ENCODE results near the gene PLA2G4B. TPM values are rescaled to one million over a fixed set of nuclear protein-coding genes. Genes with fewer than 3 reads are reported as not detected.

The PLA2G4B gene
- total RNA-seq, 1 donor from 2014 or later, result 8.5 TPM

- no peaks in the 10 kb centered on the region for H3K9me3 Mint-ChIP-seq
- no peaks in the 10 kb centered on the region for H3K27me3 Mint-ChIP-seq (ENCODE audit: low read depth)
- no peak overlapping the region for H3K27ac Mint-ChIP-seq (ENCODE audit: unreplicated experiment)
- no peak for DNase-seq (ENCODE audit: low read depth, low spot score)
- no peak overlapping the region for H3K4me3 Mint-ChIP-seq
- no peaks in the 10 kb centered on the region for H3K36me3 Mint-ChIP-seq (ENCODE audit: low read depth)
- TF ChIP-seq CTCF (conservative IDR thresholded peaks at IDR 0.05), result no peak
- H3K4me1 Mint-ChIP-seq, result peaks cover 2% of the 10 kb centered on the region
Measured at GRCh38 chr15:41891946-41892345, 53.3 kb downstream of the PLA2G4B start.

DNA sequence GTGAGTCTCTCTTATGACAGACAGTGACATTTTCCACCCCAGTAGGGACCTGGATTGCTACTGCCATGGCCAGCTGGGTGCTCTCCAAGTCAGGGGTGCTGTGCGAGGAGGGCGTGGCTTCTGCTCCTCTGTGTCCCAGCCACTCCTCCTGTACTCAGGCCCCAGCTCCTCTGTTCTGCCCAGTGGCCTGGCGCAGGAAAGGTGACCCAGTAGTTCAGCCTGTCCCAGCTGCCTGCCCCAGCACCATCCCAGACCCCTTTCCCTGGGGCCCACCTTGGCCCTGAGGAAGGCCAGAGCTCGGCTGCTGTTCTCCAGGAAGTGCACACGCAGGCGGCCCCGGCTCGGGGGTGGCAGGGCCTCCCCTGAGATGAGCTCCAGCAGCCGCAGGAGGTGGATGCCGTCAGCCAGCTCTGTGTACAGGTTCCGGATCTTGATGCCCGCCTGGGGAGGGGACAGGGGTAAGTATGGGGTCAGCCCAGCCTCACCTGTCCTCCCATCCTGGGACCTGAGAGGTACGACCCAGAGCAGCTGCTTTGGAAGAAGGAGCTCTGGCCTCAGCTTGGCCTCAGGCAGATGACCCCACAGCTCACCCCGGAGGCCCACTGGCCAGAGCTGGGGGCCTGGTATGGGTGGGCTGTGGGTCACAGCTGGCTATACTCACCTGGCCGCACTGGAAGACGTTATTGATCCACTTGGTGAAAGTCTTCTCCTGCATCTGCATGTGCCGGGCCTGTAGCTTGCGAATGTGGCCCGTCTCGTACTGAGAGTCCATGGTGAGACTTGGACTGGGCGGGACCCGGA, 54.2 kb downstream of the PLA2G4B start:
- H3K27ac Mint-ChIP-seq (ENCODE audit: unreplicated experiment), result no peak overlapping the region
- H3K4me1 Mint-ChIP-seq, result peaks cover 11% of the 10 kb centered on the region
- no peaks in the 10 kb centered on the region for H3K27me3 Mint-ChIP-seq (ENCODE audit: low read depth)
- H3K9me3 Mint-ChIP-seq, result no peaks in the 10 kb centered on the region
- TF ChIP-seq CTCF (conservative IDR thresholded peaks at IDR 0.05), result no peak
- no peak overlapping the region for H3K4me3 Mint-ChIP-seq
- no peak for DNase-seq (ENCODE audit: low read depth, low spot score)
- H3K36me3 Mint-ChIP-seq (ENCODE audit: low read depth), result no peaks in the 10 kb centered on the region

DNA sequence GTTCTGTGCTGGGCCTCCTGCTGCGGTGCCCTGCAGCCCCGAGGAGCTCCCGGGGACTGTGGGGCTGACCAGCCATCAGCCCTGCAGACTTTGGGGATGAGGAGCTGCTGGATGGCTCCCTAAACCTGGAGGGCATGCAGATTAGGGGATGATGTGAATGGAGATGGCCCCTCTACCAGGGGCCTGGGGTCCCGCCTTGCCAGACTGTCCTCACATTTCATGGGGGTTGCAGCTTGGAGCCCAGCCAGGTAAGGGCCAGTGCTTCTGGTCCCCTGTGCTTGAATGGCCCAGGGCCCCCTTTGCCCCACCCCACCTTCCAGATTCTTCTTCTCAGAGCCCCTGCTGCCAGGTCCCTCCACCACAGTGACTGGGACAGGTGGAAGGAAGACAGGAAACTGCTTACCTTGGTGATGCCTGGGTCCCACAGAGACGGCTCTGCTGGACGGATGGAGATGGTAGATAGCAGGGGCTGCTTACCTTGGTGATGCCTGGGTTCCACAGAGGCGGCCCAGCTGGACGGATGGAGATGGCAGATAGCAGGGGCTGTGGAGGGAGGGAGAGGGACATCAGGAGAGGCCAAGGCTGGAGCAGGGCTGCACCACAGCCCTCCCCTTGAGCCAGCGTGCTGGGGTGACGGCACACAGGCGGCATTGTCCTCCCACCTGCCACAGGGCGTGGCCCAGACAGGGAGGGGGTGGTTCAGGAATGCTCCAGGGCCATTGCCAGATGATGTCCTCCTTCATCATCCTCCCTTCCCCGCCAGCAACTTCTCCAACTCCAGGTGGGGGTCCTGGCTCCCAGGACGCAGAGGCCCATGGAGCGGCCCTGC, 55.0 kb downstream of the PLA2G4B start, which contains the start of gene SPTBN5:
Gene SPTBN5, minus strand, starts transcription at position 632 of the 829 bp plus-strand sequence. Its CDS starts 556 bp downstream, at position 76.
- H3K27ac Mint-ChIP-seq (ENCODE audit: unreplicated experiment), result no peak within 1 kb of the TSS
- H3K4me1 Mint-ChIP-seq, result peaks cover 14% of the 10 kb centered on the region
- no peak for DNase-seq (ENCODE audit: low read depth, low spot score)
- H3K4me3 Mint-ChIP-seq, result no peak within 1 kb of the TSS
- no peaks in the 10 kb centered on the region for H3K36me3 Mint-ChIP-seq (ENCODE audit: low read depth)
- H3K9me3 Mint-ChIP-seq, result no peaks in the 10 kb centered on the region
- TF ChIP-seq CTCF (conservative IDR thresholded peaks at IDR 0.05), result no peak
- no peaks in the 10 kb centered on the region for H3K27me3 Mint-ChIP-seq (ENCODE audit: low read depth)

DNA sequence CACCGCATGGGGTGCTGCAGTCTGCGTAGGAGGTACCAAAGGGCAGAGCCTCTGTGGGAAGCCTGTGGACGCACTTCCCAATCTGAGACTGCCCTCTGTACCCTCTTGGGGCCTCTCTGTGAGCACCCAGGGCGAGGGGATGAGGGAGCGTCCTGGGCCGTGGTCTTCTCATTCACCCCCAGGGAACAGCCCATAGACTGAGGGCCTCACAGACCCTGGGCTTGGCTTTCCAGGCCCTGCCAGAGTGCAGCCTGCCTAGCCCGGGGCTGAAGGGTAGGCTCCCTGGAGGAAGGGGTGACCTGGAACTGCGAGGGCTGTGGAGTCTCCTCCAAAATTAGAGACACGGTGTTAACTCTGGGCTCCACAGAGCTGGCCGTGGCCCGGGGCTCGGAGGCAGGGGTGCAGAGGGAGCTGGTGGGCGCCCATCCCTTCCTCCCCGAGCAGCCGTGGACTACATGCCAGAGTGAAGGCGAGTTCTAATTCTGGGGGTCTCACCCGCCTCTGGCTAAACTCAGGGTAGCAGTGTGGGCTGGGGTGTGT, 55.7 kb downstream of the PLA2G4B start:
- H3K36me3 Mint-ChIP-seq (ENCODE audit: low read depth), result no peaks in the 10 kb centered on the region
- H3K27ac Mint-ChIP-seq (ENCODE audit: unreplicated experiment), result no peak overlapping the region
- TF ChIP-seq CTCF (conservative IDR thresholded peaks at IDR 0.05), result no peak
- H3K9me3 Mint-ChIP-seq, result no peaks in the 10 kb centered on the region
- H3K27me3 Mint-ChIP-seq (ENCODE audit: low read depth), result no peaks in the 10 kb centered on the region
- H3K4me3 Mint-ChIP-seq, result no peak overlapping the region
- DNase-seq (ENCODE audit: low read depth, low spot score), result no peak
- peaks cover 14% of the 10 kb centered on the region for H3K4me1 Mint-ChIP-seq

GRCh38 chr15:41894791-41895463, 56.3 kb downstream of the PLA2G4B start:
- DNase-seq (ENCODE audit: low read depth, low spot score), result no peak
- Mint-ChIP-seq H3K27ac (ENCODE audit: unreplicated experiment) (peak overlapping the region; percentile 16), H3K4me1 (peaks cover 14% of the 10 kb centered on the region), H3K36me3 (ENCODE audit: low read depth) (no peaks in the 10 kb centered on the region), H3K9me3 (no peaks in the 10 kb centered on the region), H3K4me3 (no peak overlapping the region), H3K27me3 (ENCODE audit: low read depth) (no peaks in the 10 kb centered on the region)
- no peak for TF ChIP-seq CTCF (conservative IDR thresholded peaks at IDR 0.05)

Data from neural crest cell (in vitro differentiated cells).